HG03097 (cell line): ENCODE data around the gene UNC13D.
"Not testable (repeated sequence)": the region's sequence is repeated elsewhere in the genome, so short reads cannot be mapped to it uniquely, and the experiment has no call there.

Source experiments
- ATAC-seq: cut with Tn5 transposase; IDR thresholded peaks from one replicate; pipeline ENCODE4 v1.9.1; 2021; ENCODE audit not compliant: unreplicated experiment, low FRiP score

The UNC13D gene

GRCh38 chr17:75822119-75822799 is 21.9 kb downstream of the UNC13D start:
- ATAC-seq: no peak

- no peak for ATAC-seq
Measured at GRCh38 chr17:75821552-75821951, 22.7 kb downstream of the UNC13D start.

- ATAC-seq: no peak
Measured at GRCh38 chr17:75820094-75821080, 23.8 kb downstream of the UNC13D start.

- ATAC-seq: no peak
Measured at GRCh38 chr17:75819678-75820077, 24.5 kb downstream of the UNC13D start.

- no peak for ATAC-seq
Measured at GRCh38 chr17:75819116-75819515, 25.1 kb downstream of the UNC13D start.

- ATAC-seq: no peak
Measured at GRCh38 chr17:75818326-75818885, 25.8 kb downstream of the UNC13D start.

- no peak for ATAC-seq
Measured at GRCh38 chr17:75817571-75817970, 26.6 kb downstream of the UNC13D start.

GRCh38 chr17:75816693-75817092 is 27.5 kb downstream of the UNC13D start:
- no peak for ATAC-seq

- no peak for ATAC-seq
Measured at GRCh38 chr17:75815399-75815798, 28.8 kb downstream of the UNC13D start.

GRCh38 chr17:75814900-75815373 is 29.3 kb downstream of the UNC13D start:
- no peak for ATAC-seq

- ATAC-seq: no peak
Measured at GRCh38 chr17:75814021-75814395, 30.2 kb downstream of the UNC13D start.

GRCh38 chr17:75813081-75814020 is 30.9 kb downstream of the UNC13D start:
- ATAC-seq: no peak

GRCh38 chr17:75812096-75813013 is 31.8 kb downstream of the UNC13D start:
- ATAC-seq: no peak

GRCh38 chr17:75811174-75811573 is 33.0 kb downstream of the UNC13D start:
- no peak for ATAC-seq

- ATAC-seq: not testable (repeated sequence)
Measured at GRCh38 chr17:75810756-75811155, 33.4 kb downstream of the UNC13D start.

- ATAC-seq: no peak
Measured at GRCh38 chr17:75810216-75810615, 34.0 kb downstream of the UNC13D start.

GRCh38 chr17:75809631-75810111 is 34.5 kb downstream of the UNC13D start:
- no peak for ATAC-seq

GRCh38 chr17:75808905-75809621 is 35.1 kb downstream of the UNC13D start:
- no peak for ATAC-seq
